HG02840 (cell line): Measurements from ENCODE around the gene NCL.
"Not testable (repeated sequence)": the region's sequence is repeated elsewhere in the genome, so short reads cannot be mapped to it uniquely, and the experiment has no call there.

Experiments used
- ATAC-seq: cut with Tn5 transposase; IDR thresholded peaks from one replicate; pipeline ENCODE4 v1.9.1; 2021; ENCODE audit warnings: mild to moderate bottlenecking, moderate library complexity, moderate number of reproducible peaks; ENCODE audit not compliant: unreplicated experiment, low FRiP score

Gene NCL

DNA sequence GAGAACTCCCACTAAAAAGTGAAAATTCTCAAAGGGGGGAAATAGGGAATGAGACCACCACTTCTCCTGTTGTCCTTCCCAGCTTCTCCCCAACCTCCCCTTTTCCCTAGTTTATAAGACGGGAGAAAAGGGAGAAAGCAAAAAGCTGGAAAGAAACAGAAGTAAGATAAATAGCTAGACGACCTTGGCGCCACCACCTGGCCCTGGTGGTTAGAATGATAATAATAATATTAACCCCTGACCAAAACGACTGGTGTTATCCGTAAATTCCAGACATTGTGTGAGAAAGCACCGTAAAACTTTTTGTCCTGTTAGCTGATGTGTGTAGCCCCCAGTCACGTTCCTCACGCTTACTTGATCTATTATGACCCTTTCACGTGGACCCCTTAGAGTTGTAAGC is 56.0 kb downstream of the NCL start:
- ATAC-seq: not testable (repeated sequence)

DNA sequence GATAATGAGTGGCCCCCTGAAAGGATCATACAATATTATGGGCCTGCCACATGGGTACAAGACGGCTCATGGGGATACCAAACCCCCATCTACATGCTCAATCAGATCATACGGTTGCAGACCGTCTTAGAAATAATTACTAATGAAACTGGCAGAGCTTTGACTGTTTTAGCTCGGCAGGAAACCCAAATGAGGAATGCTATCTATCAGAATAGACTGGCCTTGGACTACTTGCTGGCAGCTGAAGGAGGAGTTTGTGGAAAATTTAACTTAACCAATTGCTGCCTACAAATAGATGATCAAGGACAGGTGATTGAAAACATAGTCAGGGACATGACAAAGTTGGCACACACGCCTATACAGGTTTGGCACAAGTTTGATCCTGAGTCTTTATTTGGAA is 56.6 kb downstream of the NCL start:
- ATAC-seq: not testable (repeated sequence)

DNA sequence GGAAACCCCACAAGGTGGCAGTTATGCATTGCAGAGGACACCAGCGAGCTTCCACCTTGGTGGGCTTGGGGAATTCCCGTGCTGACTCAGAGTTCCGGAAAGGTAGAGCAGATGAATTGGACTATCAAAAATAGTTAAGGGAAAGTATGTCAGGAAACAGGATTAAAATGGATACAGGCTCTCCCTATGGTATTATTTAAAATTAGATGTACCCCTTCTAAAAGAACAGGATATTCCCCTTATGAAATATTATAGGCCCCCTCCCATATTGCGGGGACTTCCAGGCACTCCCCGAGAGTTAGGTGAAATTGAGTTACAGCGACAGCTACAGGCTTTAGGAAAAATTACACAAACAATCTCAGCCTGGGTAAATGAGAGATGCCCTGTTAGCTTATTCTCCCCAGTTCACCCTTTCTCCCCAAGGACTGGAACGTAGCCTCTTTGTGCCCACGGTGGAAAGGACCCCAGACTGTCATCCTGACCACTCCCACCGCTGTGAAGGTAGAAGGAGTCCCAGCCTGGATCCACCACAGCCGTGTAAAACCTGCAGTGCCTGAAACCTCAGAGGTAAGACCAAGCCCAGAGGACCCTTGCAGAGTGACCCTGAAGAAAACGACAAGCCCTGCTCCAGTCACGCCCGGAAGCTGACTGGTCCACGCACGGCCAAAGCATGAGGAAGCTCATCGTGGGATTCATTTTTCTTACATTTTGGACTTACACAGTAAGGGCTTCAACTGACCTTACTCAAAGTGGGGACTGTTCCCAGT is 58.5 kb downstream of the NCL start:
- not testable (repeated sequence) for ATAC-seq

DNA sequence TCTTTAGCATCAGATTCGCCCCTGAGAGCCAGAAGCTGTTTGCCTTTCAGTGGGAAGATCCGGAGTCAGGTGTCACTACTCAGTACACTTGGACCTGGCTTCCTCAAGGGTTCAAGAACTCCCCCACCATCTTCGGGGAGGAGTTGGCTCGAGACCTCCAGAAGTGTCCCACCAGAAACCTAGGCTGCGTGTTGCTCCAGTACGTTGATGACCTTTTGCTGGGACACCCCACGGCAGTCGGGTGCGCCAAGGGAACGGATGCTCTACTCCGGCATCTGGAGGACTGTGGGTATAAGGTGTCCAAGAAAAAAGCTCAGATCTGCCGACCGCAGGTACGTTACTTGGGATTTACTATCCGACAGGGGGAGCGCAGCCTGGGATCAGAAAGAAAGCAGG is 60.1 kb downstream of the NCL start:
- not testable (repeated sequence) for ATAC-seq
